Transverse colon (tissue), 4 donors: ENCODE data around the gene TRAF2. TPM values are rescaled to one million over a fixed set of nuclear protein-coding genes. Genes with fewer than 3 reads are reported as not detected.

Source experiments
- DNase-seq: peaks from one replicate; pipeline ENCODE4 v3.0.0-alpha.2; 2019
- H3K27ac ChIP-seq, 4 donors: fragments of 200-600 bp; sonication (generic); 2 replicates each; pipeline ENCODE4 v1.5.1; 2016 to 2018; ENCODE audit warnings: inconsistent platforms in 4 of 4
- H3K27me3 ChIP-seq: fragments of 200-600 bp; sonication (generic); 2 replicates; pipeline ENCODE4 v1.5.1; 2017; ENCODE audit warnings: inconsistent platforms
- H3K36me3 ChIP-seq, 4 donors: fragments of 200-600 bp; sonication (generic); 2 replicates each; pipeline ENCODE4 v1.5.1; 2017 to 2019; ENCODE audit warnings: inconsistent platforms in 4 of 4
- H3K4me1 ChIP-seq, 4 donors: fragments of 200-600 bp; sonication (generic); 2 replicates each; pipeline ENCODE4 v1.5.1; 2017 to 2020; ENCODE audit warnings: inconsistent platforms in 4 of 4
- H3K4me3 ChIP-seq, 4 donors: fragments of 200-600 bp; sonication (generic); 1 replicate in 1 of 4; 2 replicates in 3 of 4; pipeline versions ENCODE4 v1.5.1 to v1.6.1; 2017 to 2019; ENCODE audit warnings: inconsistent platforms in 4 of 4
- H3K9me3 ChIP-seq, 2 donors: fragments of 200-600 bp; sonication (generic); 2 replicates each; pipeline ENCODE4 v1.5.1; 2017 to 2019; ENCODE audit warnings: inconsistent platforms in 2 of 2
- EP300 ChIP-seq: sonication (generic); formaldehyde crosslinking; IDR thresholded peaks from one replicate; pipeline ENCODE4 v1.6.1; 2017; ENCODE audit warnings: antibody characterized with exemption, low read depth
- POLR2A ChIP-seq: fragments of 450-650 bp; IDR thresholded peaks from one replicate; pipeline ENCODE4 v1.6.1; 2016; ENCODE audit warnings: antibody characterized with exemption, mild to moderate bottlenecking, moderate library complexity
- POLR2AphosphoS5 ChIP-seq, 3 donors: sonication (generic); formaldehyde crosslinking; IDR thresholded peaks; one replicate each; pipeline ENCODE4 v1.6.1; 2016; ENCODE audit warnings: antibody characterized with exemption in 3 of 3
- WGBS, 2 donors: methylation state at CpG; one replicate each; pipeline ENCODE4 v1.1.5; 2018; ENCODE audit warnings: low coverage in 1 of 2; 5-methylcytosine and 5-hydroxymethylcytosine counted together
- in situ Hi-C, 4 donors: fragments of 200-750 bp; cut with MboI; loops; one replicate each; pipeline versions ENCODE4 v1.15.0 to v1.15.1; 2017; ENCODE audit warnings: low sequenced_read_pairs in 3 of 4, low pct_ligation_motif_present in 1 of 4, low pct_unique_long_range_greater_than_20kb in 1 of 4
- intact Hi-C: fragments of 100-400 bp; cut with DNase I; formaldehyde crosslinking; loops from one replicate; pipeline ENCODE4 v1.15.1; 2023; ENCODE audit warnings: low total_unique reads
- total RNA-seq, 4 donors: library from RNA; depleted of rRNA; stranded (reverse); fragments of >200 nt; gene quantifications; one replicate each; pipeline ENCODE4 v1.1.0, GENCODE V29; 2016
- TF ChIP-seq, protein P1 (sequence below), 5 experiments: fragments of 200-600 bp in 3 of 5; fragments of 450-650 bp in 2 of 5; sonication (generic) in 3 of 5; IDR thresholded peaks; 1 replicate in 2 of 5; 2 replicates in 3 of 5; pipeline ENCODE4 v1.5.1; 2016 to 2017; ENCODE audit warnings: antibody characterized with exemption in 5 of 5, inconsistent platforms in 3 of 5, mild to moderate bottlenecking in 2 of 5, moderate library complexity in 1 of 5

The TRAF2 gene
- total RNA-seq, 4 donors from 2014 or later: 12.5 to 60.6 (median 13.8) TPM

DNA sequence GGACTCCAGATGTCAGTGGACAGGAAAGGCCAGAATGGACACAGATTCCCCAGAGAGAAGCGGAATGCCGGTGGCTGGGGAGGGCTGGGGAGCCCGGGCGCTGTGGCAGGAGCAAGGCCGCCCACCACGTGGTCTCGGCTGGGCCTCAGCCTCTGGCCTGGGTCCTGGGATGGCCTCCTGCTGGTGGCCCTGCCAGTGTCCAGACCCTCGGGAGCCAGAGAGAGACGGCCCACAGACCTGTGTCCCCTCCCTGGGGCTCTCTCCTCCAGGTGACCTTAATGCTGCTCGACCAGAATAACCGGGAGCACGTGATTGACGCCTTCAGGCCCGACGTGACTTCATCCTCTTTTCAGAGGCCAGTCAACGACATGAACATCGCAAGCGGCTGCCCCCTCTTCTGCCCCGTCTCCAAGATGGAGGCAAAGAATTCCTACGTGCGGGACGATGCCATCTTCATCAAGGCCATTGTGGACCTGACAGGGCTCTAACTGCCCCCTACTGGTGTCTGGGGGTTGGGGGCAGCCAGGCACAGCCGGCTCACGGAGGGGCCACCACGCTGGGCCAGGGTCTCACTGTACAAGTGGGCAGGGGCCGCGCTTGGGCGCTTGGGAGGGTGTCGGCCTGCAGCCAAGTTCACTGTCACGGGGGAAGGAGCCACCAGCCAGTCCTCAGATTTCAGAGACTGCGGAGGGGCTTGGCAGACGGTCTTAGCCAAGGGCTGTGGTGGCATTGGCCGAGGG lies 39.3 kb downstream of the TRAF2 start:
- in situ Hi-C loops: no loop called here
- Histone ChIP-seq H3K4me3 (no peak overlapping the region), H3K36me3 (peaks cover 0 to 3% (median under 1%) of the 10 kb centered on the region in 4 donors), H3K27me3 (no peaks in the 10 kb centered on the region), H3K9me3 (no peaks in the 10 kb centered on the region), H3K4me1 (no peaks in the 10 kb centered on the region), H3K27ac (no peak overlapping the region)
- no peak for DNase-seq
- TF ChIP-seq POLR2A (no peak), EP300 (no peak), POLR2AphosphoS5 (IDR thresholded peaks at IDR 0.05) (no peak)
- TF ChIP-seq, protein P1, sequence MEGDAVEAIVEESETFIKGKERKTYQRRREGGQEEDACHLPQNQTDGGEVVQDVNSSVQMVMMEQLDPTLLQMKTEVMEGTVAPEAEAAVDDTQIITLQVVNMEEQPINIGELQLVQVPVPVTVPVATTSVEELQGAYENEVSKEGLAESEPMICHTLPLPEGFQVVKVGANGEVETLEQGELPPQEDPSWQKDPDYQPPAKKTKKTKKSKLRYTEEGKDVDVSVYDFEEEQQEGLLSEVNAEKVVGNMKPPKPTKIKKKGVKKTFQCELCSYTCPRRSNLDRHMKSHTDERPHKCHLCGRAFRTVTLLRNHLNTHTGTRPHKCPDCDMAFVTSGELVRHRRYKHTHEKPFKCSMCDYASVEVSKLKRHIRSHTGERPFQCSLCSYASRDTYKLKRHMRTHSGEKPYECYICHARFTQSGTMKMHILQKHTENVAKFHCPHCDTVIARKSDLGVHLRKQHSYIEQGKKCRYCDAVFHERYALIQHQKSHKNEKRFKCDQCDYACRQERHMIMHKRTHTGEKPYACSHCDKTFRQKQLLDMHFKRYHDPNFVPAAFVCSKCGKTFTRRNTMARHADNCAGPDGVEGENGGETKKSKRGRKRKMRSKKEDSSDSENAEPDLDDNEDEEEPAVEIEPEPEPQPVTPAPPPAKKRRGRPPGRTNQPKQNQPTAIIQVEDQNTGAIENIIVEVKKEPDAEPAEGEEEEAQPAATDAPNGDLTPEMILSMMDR (IDR thresholded peaks at IDR 0.05): no peak
- intact Hi-C loops: no loop called here
- WGBS, 2 donors: 88% methylated on average over 32 of the region's 33 CpGs; no CpG with 5 or more reads in 1 of the 2 donors

GRCh38 chr9:136926154-136926704 lies 39.9 kb downstream of the TRAF2 start:
- Histone ChIP-seq H3K36me3 (peaks cover 0 to under 1% (median 0%) of the 10 kb centered on the region in 4 donors), H3K4me1 (no peaks in the 10 kb centered on the region), H3K9me3 (no peaks in the 10 kb centered on the region), H3K4me3 (no peak overlapping the region), H3K27ac (no peak overlapping the region), H3K27me3 (no peaks in the 10 kb centered on the region)
- intact Hi-C loops (no loop called here), in situ Hi-C loops (no loop called here)
- 81% methylated on average over 8 of the region's 9 CpGs; no CpG with 5 or more reads in 1 of the 2 donors for WGBS, 2 donors
- TF ChIP-seq POLR2A: no peak
- TF ChIP-seq EP300: no peak
- TF ChIP-seq, protein P1 (IDR thresholded peaks at IDR 0.05): no peak
- TF ChIP-seq POLR2AphosphoS5 (IDR thresholded peaks at IDR 0.05): no peak
- no peak for DNase-seq

DNA sequence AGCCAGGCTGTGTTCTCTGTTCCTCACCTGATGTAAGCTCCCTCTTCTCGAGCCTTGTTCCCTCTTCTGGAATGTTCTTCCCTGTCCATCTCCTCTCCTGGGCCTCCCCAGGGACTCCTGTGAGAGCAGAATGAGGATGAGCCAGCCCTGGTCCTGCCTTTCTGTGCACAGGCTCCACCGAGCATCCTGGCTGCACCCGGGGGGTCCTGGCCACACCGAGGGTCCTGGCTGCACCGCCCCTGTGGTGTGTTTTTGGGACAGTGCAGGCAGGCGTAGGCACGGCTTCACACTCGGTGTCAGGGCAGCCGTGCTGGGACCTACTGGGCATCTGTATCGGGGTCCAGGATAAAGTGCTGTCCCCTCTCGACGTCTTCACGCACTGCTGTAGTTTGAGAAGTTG lies 40.4 kb downstream of the TRAF2 start:
- peaks cover 0 to 5% (median 0%) of the 10 kb centered on the region in 4 donors for H3K4me1 ChIP-seq
- H3K9me3 ChIP-seq: no peaks in the 10 kb centered on the region
- no peak for DNase-seq
- intact Hi-C loops: no loop called here
- H3K36me3 ChIP-seq: no peaks in the 10 kb centered on the region
- H3K27ac ChIP-seq: no peak overlapping the region
- no peaks in the 10 kb centered on the region for H3K27me3 ChIP-seq
- TF ChIP-seq POLR2AphosphoS5 (IDR thresholded peaks at IDR 0.05) (no peak), EP300 (no peak), POLR2A (no peak)
- TF ChIP-seq, protein P1 (IDR thresholded peaks at IDR 0.05): no peak
- 92 to 93% methylated on average over 5 to 13 of the region's 13 CpGs for WGBS, 2 donors
- in situ Hi-C loops: no loop called here
- no peak overlapping the region for H3K4me3 ChIP-seq

DNA sequence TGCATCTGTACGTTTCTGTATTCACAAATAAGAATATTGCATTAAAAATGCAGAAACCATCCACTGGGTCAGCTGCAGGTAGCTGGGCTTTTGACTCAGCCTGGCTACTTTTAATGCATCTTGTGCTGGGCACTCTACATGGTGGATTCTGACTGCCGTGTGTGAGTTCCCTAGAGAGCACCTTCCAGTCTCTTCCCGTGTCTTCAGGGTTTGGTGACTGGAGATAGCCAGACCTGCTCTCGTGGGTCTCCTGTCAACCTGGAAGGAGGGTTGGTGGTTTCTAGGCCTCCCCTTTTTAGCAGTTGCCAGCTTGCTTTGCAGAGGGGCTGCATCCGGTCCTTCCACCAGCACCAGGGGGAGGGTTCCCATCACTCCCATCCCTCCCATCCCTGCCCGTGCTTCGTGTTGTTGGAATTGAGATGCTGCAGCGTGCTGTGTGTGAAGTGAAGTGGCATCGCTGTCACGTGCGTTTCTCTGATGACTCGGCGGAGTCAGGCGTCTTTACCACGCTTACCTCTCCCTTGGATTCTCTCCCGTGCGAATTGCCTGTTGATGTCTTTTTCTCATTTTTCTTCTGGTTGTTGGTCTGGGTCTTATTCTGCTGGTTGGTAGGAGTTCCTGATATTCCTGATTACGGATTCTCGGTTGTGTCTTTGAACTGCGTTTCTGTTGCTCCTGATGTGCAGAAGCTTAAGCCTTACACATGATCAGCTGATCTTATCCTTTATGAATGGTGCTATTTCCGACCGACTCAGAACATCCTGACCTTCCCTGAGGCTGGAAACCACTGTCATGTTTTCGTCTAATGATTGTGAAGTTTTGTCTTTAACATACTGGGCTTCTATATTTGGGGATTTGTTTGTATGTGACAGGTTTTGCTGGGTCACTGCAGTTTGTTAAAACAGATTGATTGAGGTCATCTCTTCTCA lies 41.3 kb downstream of the TRAF2 start:
- 77 to 90% methylated on average over 12 to 23 of the region's 23 CpGs for WGBS, 2 donors
- Histone ChIP-seq H3K4me1 (peaks cover 0 to 9% (median 0%) of the 10 kb centered on the region in 4 donors), H3K27ac (no peak overlapping the region), H3K36me3 (no peaks in the 10 kb centered on the region), H3K4me3 (no peak overlapping the region), H3K27me3 (no peaks in the 10 kb centered on the region), H3K9me3 (no peaks in the 10 kb centered on the region)
- intact Hi-C loops (no loop called here), in situ Hi-C loops (no loop called here)
- DNase-seq: no peak
- TF ChIP-seq POLR2AphosphoS5 (IDR thresholded peaks at IDR 0.05): no peak
- no peak for TF ChIP-seq EP300
- TF ChIP-seq, protein P1 (IDR thresholded peaks at IDR 0.05): no peak
- TF ChIP-seq POLR2A: no peak
